GM12873 (cell line): ENCODE measurements around the gene CRB1.

ENCODE experiments used
- TF ChIP-seq, protein P1 (sequence below): IDR thresholded peaks from 2 replicates; pipeline ENCODE4 v1.5.1; 2012; ENCODE audit warnings: low read depth, mild to moderate bottlenecking, moderate library complexity, low read length, control low read depth; ENCODE audit not compliant: insufficient read depth; ENCODE audit errors: missing control alignments

CRB1 gene

DNA sequence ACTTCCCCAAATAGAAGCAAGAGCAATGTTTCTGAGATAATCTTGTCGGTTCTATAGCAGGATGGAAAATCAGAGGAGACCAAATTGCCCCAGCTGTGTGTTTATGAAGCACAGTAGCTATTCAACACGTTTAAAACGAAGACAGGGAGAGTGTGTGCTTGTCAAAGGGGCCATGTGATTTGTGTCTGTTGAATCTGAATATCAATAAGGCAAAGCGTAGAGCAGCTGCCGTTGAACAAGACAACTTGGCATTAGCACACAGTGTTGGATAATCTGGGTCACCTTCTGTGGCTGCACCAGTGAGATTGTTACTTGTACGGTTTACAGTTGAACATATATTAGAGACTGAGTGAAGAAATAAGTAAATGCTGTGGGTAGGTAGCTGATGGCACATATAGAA lies 1.0 kb downstream of the CRB1 start:
- TF ChIP-seq, protein P1, sequence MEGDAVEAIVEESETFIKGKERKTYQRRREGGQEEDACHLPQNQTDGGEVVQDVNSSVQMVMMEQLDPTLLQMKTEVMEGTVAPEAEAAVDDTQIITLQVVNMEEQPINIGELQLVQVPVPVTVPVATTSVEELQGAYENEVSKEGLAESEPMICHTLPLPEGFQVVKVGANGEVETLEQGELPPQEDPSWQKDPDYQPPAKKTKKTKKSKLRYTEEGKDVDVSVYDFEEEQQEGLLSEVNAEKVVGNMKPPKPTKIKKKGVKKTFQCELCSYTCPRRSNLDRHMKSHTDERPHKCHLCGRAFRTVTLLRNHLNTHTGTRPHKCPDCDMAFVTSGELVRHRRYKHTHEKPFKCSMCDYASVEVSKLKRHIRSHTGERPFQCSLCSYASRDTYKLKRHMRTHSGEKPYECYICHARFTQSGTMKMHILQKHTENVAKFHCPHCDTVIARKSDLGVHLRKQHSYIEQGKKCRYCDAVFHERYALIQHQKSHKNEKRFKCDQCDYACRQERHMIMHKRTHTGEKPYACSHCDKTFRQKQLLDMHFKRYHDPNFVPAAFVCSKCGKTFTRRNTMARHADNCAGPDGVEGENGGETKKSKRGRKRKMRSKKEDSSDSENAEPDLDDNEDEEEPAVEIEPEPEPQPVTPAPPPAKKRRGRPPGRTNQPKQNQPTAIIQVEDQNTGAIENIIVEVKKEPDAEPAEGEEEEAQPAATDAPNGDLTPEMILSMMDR: no peak

DNA sequence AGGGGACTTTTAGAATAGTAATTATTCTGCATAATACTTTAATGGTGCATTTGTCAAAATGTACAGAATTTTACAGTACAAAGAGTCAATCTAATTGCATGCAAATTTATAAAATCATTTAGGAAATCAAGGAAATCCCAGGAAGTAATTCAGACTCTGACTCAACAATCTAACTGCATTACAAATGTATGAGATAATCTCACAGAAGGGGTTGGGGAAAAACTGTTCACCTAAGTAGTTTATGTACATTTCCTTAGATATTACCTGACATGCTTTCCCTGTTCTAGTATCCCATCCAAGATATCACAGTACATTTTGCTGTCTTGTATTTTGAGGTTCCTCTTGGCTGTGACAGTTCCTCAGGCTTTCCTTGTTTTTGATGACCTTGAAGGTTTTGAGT lies 4.7 kb downstream of the CRB1 start:
- TF ChIP-seq, protein P1: no peak

DNA sequence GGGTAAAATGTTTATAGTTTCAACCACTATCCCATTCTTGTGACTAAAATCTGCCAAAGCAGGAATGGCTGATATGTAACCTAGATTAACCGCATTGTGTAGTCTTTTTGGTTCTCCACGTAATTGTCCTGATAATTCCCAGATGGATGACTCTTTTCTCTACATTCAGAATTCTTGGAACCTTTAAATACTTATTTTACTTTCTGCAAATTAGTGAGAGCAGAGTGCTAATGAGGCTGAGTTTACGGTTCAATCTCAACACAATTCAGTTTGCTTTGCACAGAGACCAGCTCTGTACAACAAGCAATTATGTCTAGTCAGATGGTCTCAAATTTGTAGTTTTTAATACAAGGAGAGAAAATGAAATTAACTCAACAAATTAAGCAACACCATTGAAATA lies 9.1 kb downstream of the CRB1 start:
- TF ChIP-seq, protein P1: no peak

DNA sequence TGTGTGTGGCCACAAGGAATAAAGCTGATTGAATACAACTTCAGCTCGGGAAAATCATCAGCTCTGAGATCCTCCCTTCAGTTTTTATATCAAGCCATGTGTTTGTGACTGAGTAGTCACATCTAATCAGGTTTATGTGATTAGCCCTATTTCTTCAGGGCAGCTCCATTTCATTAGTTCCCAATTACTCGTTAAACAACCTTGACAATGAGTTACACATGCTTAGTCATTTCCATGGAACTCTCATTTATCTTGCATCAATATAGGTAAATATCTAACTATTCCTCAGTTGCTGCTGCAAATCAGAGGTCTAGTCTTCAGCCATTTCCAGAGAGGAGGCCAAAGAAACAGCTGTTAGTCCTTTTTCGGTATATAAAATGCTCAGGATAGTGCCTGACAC lies 16.3 kb downstream of the CRB1 start:
- TF ChIP-seq, protein P1: no peak

DNA sequence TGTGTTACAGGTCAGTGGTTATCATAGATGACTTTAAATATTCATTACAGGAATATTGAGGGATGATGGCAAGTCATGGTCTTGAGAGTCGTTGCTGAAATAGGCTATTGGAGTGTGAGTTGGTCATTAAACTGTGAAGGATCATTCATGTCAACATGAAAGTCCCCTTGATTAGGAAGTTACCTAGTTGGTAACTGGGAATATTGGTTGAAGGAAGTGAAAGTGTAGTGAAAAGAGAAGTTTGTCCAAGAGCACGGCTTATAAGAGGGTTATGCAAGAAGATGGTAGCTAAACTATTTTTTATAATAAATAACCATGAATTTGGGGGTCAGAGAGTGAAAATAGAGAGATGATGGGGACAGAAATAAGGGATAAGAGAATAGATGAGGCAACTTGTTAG lies 16.9 kb downstream of the CRB1 start:
- TF ChIP-seq, protein P1: no peak

DNA sequence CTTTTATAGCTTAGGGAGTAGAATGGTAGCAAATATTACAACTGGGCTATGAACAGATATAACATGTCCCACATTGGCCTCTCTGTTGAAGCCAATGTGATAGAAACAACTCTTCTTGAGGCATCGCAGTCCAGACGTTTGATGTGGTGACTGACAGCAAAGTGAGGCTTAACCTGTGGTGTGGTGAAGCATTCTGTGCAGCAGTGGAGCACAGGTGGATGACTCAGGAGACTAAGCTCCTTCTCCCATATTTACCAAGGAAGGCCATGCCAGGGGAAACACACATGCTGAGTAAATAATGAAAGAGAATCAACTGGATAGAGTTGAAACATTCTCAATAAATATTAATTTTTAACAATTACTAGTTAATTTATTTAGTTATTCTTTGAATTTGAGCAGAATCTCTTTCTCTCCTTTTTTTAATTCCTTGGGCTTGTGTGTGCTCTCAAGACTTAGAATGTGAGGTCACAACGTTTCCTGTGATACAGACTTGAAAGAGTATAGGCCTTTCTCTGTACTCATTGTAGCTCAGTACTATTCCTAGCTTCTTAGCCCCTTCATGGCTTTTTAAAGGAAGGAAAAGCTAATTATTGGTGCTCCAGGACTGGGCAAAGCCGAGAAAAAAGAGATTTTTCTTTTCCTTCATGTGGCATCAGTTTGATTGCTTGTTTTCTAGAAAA lies 17.6 kb downstream of the CRB1 start:
- TF ChIP-seq, protein P1: no peak

DNA sequence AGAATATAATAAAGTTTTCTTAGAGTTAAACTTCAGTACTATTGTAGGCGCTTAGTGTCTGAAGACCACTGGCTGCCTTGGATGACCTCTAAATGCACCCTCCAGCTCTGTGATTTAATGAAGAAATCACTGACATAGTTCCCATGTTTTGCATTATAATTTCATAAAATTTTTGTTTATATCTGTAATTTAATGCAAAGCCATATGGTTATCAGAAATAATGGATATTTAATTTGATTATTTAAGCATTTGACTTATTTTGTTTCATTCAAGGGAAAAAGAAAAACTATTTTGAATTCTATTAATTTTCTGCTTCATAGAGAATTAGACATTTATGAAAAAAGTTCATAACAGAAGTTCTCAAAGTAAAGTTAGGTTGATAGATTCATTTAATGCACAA lies 18.6 kb downstream of the CRB1 start:
- TF ChIP-seq, protein P1: no peak

DNA sequence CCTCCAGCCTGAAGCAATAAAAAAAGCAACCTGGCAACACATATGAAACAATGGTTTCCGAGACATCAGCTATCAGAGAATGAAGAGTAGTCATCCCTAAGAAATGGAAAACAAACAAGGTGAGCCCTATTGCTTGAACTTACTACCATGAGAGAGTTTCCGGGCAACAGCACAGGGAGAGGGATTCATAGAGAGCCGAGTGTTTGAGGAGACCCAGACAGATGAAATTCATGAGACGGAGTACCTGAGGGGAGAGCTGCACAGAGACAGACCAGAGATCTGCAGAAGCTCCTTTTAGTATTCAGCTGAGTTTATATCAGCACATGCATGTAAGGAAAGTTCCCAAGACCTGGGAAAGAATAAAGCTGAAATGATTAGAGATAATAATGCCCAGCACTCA lies 19.8 kb downstream of the CRB1 start:
- TF ChIP-seq, protein P1: no peak
